T47D (cell line): ENCODE data around the gene POU3F3.
A peak's percentile ranks its signal among the peaks of the same experiment; 100 is the strongest.

Experiments
- DNase-seq, 2 experiments: peaks; one replicate each; pipeline versions ENCODE4 v3.0.0 to v3.0.0-alpha.2; 2011 to 2012; ENCODE audit warnings: low read depth in 1 of 2, low spot score in 1 of 2
- JUND ChIP-seq: IDR thresholded peaks from 2 replicates; pipeline ENCODE4 v1.6.1; 2012; ENCODE audit warnings: low read depth
- in situ Hi-C: cut with HindIII; loops from 2 replicates; pipeline ENCODE4 v1.10.0; 2016; ENCODE audit warnings: low sequenced_read_pairs, low pct_unique_long_range_greater_than_20kb

Gene POU3F3

DNA sequence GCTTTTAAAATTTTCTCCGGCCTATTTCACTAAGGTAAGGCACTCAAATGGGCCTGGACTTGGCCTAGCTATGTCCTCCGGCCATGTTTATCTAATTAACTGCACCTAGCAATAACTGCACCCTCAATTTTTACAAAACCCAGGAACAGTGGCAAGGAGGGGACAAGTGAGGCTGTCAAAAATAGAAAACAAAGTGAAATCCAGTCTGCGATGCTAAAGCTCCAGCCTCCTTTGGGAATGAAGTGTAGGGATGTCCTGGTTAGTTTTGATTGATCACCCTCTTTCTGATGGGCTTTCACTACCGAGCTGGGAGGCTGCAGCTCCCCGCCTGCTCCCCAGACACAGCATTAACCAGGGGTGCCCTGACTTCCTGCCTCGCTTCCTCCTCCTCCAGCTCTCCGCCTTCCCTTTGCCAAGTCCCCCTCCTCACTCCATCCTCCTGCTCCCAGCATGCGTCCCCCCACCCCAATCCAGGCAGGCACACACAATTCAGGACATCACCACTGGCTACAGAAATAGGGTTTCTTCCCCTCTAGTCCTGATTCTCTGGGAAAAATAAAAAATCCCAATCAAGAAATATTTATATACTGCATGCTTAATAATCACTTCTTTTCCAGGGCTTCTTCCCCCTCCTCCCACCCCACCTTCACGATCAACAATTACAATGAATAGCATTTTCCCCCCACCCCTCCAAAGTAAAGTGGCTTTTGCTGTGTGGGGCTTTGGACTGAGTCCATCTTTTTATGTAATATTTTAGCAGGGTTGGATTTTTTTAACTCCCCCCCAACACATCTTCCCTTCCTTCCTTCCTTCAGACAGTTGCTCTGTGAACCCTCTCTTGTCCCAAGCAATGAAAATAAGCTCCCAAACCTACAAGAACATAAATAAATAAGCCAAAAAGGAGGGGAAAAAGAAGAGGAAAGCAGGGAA is 3.3 kb upstream of the POU3F3 start:
- in situ Hi-C loops = no loop called here
- no peak for TF ChIP-seq JUND
- no peak for DNase-seq

DNA sequence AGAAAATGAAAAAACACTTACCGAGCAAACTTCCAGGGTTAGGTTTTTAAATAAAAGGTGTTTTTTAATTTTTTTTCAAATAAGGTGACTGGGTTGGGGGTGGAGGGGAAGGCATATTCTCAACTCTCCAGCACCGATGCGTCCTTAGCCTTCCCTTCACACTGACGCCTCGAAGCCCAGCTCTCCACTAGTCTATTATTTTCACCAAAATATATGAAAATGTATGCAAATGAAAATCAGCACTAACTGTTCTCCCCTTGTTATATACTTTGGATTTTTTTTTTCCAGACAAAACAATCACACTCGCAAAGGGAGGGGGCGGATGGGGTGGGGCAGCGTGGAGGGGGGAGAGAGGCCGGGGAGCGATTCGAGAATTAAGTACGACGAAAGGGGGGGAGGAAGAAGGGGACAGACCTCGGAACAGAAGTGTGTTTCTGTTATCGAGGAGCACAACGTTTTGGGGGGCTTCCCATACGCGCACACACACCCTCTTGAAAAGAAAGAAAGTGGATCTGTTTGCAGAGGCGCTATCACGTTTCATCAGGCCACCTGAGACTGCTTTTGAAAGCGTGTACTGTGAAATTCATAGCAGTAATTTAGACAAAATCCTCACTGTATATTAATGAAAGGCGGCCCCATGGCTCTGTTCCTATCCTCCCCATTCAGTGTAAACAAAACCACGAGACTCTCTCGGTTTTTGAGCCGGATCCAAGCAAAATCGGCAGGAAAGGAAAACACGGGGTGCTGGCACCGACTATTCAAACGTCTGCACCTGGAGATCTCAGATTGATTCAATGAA is 2.4 kb upstream of the POU3F3 start:
- in situ Hi-C loops = no loop called here
- no peak for DNase-seq
- no peak for TF ChIP-seq JUND

DNA sequence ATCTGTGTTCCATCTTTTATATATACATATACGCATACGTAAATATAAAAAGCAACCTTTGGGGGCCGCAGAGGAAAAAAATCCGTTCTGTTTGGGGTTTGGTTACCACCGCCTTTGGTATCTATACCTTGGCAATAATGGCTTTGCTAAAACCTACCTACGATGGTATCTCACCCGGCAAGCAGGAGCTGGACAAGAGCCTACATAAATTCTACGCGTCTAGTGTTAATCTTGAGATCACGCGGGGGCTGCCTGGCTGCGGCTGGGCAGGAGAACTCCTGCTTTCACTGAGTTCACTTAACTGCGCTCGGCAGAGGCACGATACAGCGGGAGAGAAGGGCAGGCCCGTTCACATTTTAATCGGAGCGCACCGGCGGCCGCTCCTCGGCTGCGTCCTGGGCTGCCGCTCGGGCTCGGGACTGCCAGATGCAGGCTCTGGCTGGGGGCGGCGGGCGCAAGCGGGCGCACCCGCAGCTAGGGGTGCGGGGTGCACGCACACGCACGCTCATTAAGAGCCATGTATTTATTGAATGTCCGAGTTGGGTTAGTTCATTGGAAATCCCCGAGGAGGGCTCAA is 1.7 kb upstream of the POU3F3 start:
- in situ Hi-C loops = no loop called here
- TF ChIP-seq JUND = no peak
- DNase-seq = peak; percentile 24 to 78

DNA sequence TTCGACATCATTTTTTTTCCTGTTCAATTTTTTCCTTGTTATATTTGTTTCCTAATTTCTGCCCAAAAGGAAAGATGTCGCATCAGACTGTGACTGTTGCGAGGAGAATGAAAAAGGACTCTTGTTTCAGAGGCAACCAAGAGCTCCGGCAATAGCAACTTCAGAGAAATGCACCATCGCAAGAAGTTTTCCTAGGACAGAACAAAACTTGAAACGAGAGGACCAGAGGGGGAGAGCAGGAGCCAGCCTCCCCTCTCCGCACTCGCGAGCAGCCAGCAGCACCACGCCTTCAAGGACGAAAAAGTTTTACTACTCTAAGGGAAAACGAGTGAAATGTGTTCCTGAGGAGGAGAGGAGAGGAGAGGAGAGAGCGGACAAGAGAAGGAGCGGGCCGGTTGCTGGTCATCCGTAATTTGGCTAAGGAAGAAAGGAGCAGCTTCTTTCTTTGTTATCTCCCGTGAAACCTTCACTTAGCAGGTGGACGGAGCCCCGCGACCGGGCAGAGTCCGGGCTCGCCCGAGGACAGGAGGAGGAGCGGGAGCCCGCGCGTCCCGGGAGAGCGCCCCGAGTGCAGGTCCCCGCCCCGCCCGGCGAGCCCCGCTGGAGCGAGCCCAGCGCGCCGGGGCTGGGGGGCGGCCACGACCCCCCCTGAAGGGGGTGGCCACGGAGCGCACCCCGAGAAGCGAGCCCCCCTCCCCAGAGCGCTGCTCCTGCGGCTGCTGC is 744 bp downstream of the POU3F3 start:
- DNase-seq = no peak
- in situ Hi-C loops = no loop called here
- TF ChIP-seq JUND = no peak

DNA sequence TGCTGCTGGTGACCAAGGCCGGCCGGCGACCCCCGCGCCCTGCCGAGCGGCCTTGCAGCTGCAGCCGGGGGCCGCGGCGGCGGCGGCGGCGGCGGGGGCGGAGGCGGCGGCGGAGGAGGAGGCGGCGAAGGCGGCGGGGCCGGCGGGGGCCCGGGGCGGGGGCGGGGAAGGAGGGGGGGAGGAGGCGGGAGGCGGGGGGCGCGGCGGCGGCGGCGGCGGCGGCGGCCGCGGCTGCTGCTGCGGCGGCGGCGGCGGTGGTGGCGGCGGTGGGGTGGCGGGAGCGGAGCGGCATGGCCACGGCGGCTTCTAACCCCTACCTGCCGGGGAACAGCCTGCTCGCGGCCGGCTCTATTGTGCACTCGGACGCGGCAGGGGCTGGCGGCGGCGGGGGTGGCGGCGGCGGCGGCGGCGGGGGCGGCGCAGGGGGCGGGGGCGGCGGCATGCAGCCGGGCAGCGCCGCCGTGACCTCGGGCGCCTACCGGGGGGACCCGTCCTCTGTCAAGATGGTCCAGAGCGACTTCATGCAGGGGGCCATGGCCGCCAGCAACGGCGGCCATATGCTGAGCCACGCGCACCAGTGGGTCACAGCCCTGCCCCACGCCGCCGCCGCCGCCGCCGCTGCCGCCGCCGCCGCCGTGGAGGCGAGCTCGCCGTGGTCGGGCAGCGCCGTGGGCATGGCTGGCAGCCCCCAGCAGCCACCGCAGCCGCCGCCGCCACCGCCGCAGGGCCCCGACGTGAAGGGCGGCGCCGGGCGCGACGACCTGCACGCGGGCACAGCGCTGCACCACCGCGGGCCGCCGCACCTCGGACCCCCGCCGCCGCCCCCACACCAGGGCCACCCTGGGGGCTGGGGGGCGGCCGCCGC is 1.5 kb downstream of the POU3F3 start:
- in situ Hi-C loops = no loop called here
- no peak for DNase-seq
- no peak for TF ChIP-seq JUND

DNA sequence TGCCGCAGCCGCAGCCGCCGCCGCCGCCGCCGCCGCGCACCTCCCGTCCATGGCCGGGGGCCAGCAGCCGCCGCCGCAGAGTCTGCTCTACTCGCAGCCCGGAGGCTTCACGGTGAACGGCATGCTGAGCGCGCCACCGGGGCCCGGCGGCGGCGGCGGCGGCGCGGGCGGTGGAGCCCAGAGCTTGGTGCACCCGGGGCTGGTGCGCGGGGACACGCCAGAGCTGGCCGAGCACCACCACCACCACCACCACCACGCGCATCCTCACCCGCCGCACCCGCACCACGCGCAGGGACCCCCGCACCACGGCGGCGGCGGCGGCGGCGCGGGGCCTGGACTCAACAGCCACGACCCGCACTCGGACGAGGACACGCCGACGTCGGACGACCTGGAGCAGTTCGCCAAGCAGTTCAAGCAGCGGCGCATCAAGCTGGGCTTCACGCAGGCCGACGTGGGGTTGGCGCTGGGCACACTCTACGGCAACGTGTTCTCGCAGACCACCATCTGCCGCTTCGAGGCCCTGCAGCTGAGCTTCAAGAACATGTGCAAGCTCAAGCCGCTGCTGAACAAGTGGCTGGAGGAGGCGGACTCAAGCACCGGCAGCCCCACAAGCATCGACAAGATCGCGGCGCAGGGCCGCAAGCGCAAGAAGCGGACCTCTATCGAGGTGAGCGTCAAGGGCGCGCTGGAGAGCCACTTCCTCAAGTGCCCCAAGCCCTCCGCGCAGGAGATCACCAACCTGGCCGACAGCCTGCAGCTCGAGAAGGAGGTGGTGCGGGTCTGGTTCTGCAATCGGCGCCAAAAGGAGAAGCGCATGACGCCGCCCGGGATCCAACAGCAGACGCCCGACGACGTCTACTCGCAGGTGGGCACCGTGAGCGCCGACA is 2.4 kb downstream of the POU3F3 start:
- no peak for DNase-seq
- no peak for TF ChIP-seq JUND
- in situ Hi-C loops = no loop called here

DNA sequence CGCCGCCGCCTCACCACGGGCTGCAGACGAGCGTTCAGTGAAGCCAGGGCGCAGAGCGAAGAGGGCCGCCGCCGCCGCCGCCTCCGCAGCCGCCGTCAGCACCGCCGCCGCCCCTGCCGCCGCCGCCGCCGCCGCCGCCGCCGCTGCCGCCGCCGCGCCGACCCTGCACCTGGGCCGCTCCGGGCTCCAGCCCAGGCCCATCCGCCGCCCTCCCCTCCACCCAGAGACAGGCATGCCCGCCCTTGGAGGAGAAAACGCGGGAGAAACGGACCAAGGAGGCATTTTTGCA is 3.0 kb downstream of the POU3F3 start:
- in situ Hi-C loops = no loop called here

DNA sequence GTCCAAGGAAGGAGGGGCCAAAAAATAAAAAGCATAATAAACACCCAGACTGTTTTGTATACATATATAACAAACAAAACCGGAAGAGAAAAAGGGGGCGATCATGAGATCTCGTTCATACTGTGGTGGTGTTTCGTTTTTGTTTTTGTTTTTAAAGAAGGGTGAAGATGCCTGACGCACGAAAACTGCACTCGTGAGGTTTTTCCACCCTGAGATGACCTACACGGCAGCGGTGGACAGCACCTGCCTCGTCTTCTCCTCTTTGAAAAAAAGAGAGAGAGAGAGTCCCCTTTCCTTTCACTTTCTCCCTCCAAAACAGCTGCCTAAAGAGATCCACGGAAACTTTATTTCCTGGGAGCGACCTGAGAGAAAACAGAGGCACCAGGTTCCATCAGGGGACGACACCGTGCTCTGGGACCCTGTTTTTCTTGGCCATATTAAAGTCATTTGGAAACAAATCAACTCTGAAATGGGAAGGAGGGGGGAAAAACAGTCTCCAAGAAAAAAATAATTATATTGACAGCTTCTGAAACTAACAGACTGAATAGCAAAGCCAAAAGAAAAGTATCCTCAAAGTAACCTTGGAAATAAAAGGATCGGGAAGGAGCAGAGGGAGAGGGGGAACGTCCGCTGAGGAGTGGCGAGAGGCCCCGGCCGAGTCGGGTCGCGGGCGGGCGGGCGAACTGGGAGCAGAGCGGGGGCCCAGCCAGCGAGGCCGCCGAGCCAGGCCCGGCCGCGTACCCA is 3.5 kb downstream of the POU3F3 start:
- TF ChIP-seq JUND = no peak
- no peak for DNase-seq
- in situ Hi-C loops = no loop called here

More for the DNA sequence above, 3.0 kb downstream of the POU3F3 start:
- no peak for TF ChIP-seq JUND
- DNase-seq = no peak

DNA sequence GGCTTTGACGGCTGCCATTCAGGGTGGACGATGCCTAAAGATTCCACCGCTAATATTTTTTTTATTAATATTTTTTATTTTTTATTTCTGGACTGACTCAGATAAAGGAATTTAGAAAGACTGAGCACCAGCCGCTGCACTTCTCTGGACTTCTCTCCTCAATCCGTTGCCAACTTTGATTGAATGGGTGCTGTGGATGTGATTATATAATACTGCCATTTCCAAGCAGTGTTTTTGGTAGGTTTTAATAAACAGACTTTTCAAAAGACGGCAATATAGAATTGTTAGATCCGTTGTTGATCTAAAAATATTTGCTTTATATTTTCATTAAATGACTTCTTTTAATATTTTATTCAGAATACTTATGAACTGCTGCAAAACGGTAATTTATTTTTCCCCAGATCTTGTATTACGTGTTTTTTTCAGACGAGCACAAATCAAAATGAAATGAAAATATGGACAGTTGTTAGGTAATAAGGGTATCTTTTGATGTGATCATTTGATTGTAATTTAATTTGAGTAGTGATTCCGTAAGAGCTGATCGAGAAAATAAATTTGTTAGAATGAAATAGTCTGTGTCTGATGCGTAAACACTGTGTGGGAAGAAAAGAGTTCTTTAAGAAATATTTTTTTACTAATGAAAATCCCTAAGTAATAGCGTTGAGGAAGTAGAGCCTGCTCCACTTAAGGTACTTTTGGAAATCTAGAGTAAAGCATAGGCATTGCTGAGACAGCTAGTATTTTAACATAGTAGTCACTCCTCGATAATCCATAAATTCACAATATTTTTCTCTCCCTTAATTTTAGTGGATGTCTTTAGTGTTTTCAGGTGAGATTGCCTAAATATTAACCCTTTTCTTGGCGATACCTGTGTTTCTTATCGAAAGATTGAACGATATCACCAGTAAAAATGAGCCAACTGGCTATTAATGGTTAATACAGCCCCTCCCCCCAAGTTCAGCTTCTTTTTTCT is 4.4 kb downstream of the POU3F3 start:
- no peak for TF ChIP-seq JUND
- in situ Hi-C loops = no loop called here
- no peak for DNase-seq

DNA sequence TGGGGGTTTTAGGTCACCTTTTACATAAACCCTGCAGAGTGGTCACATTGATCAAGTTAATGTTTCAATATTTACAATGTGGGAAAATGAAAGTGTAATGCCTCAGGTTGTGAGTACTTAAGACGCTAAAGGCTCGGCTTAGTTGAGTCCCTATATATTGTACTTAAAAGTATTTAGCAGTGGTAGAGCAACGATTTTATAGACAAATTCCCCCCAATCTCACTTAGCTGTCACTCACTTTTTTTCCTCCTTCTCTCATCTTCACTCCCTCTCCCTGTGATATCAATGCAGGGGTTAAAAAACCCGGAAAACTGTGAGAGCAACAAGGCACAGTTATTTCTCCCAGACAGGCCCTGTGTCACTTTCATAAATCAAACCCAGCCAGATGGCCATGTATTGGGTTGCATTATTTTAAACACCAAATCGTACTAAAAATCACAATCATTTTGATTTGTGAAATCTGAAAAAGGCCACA is 5.4 kb downstream of the POU3F3 start:
- no peak for TF ChIP-seq JUND
- DNase-seq = no peak
- in situ Hi-C loops = no loop called here
